DOHH2 (cell line): ENCODE results near the gene USP40.

ENCODE experiments used
- CTCF ChIP-seq: fragments of 200-600 bp; sonication (generic); IDR thresholded peaks from one replicate; pipeline ENCODE4 v1.5.1; 2014; ENCODE audit warnings: antibody characterized with exemption, mild to moderate bottlenecking, low read depth, low read length; ENCODE audit not compliant: poor library complexity, severe bottlenecking
- EZH2phosphoT487 ChIP-seq: fragments of 200-600 bp; sonication (generic); IDR thresholded peaks from 2 replicates; pipeline ENCODE4 v1.6.1; 2017; ENCODE audit warnings: borderline replicate concordance, mild to moderate bottlenecking, antibody characterized with exemption, low read length, moderate library complexity, mixed read lengths

DNA sequence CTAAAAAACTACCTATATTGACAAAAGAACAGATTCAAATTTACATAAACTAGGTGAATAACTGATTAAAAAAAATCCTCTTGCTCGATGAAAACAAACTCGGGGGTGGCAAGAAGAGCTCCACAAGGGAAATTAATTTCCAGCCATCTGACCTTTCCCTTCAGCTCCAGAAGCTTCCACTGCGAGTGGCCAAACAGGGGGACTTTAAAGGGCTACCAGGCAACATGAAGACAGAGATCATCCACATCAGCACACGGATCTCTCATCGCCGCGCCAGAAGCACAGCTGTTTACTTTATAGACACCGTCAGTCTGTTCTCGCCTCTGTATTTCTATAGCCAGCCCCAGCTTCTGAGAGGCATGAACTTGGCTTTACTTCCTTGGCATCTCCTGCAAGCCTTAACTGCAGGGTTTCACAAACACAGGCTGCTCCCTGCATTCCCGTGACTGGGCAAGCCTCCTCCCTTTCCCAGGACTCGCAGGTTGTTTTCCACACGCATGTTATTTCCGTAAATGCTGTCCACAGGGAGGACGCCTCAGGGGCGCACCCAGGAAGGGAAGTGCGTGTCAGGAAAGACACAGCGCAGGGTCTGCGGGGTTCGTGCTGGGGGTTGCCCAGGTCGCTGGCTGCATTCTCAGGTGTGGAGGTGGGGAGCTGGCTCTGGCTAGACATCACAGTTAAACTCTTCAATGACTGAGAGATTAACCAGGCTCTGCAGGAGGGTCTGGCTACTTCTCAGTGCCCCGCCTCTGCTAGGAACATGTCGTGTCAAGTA, 85.0 kb downstream of the USP40 start:
- TF ChIP-seq CTCF, result no peak
- TF ChIP-seq EZH2phosphoT487, result no peak
